ENCODE results near the gene PDZK1IP1.

The PDZK1IP1 gene

DNA sequence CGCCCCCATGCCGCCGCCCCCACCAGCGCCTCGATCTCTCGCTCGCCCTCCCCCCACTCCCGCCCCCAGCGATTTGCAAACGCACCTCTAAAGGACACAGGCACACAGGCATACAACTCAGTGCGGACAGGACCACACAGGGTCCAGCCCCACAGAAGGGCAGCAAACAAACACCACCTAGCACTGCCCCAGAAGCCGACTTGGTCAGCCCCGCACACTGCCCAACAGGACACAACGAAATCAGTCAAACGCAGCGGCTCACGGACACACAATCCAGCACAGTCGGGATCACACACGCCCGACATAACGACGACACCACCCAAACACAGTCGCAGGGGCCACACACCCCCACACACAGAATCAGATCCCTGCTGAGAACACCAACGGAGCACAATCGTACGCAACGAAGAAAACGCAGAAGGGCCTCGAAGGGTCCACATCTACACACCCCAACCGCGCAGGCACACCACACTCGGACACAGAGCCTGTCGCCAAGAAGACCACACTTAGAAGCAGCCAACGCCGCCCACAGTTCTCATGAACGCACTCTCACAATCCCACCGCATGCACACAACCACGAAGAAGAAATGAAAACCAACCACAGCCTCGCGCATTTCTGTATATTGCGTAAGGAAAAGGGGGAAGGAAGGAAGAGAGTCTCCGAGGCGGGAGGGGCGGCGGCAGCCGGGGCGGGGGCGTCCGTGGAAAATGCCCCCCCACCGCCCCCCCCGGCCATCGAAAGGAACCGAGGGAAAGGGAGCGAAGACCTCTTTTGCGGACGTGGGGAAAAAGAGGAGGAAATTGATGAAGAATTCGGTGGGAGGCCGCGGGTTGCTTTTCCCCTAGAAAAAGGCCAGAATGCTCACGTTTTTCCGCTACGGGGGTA is 41.7 kb upstream of the PDZK1IP1 start:
- TF ChIP-seq ZFX (IDR thresholded peaks at IDR 0.05): no peak
- TF ChIP-seq, protein P1, sequence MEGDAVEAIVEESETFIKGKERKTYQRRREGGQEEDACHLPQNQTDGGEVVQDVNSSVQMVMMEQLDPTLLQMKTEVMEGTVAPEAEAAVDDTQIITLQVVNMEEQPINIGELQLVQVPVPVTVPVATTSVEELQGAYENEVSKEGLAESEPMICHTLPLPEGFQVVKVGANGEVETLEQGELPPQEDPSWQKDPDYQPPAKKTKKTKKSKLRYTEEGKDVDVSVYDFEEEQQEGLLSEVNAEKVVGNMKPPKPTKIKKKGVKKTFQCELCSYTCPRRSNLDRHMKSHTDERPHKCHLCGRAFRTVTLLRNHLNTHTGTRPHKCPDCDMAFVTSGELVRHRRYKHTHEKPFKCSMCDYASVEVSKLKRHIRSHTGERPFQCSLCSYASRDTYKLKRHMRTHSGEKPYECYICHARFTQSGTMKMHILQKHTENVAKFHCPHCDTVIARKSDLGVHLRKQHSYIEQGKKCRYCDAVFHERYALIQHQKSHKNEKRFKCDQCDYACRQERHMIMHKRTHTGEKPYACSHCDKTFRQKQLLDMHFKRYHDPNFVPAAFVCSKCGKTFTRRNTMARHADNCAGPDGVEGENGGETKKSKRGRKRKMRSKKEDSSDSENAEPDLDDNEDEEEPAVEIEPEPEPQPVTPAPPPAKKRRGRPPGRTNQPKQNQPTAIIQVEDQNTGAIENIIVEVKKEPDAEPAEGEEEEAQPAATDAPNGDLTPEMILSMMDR (conservative IDR thresholded peaks at IDR 0.05): no peak

DNA sequence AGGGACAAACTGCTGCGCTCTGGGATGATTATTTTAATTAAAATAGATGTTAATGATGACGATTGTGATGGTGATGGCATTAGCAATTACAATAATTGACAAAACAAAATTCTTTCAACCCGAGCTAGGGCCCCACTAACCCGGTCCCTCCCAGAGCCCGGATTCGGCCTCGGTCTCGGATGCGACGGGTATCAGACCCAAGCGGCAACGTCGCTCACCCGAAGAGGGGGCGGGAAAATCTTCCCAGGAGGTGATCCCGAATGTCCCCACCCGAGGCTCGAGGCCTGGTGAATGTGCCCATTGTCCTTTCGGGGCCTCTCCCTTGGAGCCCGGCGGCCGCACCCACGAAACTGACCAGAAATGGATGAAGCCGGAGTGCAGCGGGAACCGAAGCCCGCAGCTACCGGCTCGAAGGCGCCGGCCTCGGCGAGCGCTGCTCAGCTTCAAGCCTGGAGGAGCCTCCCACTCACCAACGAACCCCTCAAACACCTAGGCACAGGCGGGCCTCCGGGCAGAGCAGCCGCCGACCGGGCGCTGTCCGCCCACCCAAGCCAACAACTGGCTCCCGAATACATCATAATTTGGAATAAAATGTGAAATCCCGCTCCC is 41.0 kb upstream of the PDZK1IP1 start:
- no peak for TF ChIP-seq ZFX (IDR thresholded peaks at IDR 0.05)
- TF ChIP-seq, protein P1 (conservative IDR thresholded peaks at IDR 0.05): no peak
- H3K27ac ChIP-seq: no peak overlapping the region

More for the DNA sequence above, 41.7 kb upstream of the PDZK1IP1 start:
- H3K27ac ChIP-seq: no peak overlapping the region

DNA sequence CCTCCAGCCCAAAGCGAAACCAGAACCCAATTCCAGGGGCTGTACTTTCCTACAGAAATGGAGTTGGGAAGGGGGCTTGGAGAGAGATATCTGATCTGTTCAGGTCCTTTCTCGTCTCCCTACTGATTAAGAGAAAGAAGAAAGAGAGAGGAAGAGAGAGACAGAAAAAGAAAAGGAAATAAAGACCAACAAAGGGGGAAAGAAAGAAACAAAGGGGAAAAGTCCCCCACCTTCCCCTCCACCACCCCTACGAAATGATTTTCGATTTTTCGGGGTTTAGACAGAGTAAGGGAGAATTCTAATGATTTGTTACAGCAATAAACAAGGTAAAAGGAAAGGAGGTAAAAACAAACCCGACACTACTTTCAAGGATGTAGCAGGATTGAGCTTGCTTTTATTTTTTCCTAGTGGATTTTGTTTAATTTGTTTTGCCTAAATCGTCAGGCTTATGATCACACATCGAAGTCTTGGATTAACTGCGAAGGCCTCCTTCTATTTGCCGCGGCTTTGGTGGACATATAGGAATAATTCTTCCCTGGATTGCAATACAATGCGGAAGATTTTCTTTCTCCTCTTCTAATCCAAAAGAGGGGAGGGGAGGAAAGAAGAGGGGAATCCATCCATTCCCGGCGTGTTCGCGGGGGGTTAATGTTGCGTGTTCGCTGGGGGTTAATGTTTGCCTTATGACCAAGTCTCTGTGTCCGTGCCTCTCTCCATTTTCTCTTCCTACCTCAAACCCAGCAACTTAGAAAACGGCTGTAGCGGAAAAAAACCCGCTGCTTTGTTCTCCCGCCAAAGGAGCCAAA is 40.3 kb upstream of the PDZK1IP1 start:
- TF ChIP-seq, protein P1 (conservative IDR thresholded peaks at IDR 0.05): no peak
- no peak for TF ChIP-seq ZFX (IDR thresholded peaks at IDR 0.05)
- no peak overlapping the region for H3K27ac ChIP-seq

DNA sequence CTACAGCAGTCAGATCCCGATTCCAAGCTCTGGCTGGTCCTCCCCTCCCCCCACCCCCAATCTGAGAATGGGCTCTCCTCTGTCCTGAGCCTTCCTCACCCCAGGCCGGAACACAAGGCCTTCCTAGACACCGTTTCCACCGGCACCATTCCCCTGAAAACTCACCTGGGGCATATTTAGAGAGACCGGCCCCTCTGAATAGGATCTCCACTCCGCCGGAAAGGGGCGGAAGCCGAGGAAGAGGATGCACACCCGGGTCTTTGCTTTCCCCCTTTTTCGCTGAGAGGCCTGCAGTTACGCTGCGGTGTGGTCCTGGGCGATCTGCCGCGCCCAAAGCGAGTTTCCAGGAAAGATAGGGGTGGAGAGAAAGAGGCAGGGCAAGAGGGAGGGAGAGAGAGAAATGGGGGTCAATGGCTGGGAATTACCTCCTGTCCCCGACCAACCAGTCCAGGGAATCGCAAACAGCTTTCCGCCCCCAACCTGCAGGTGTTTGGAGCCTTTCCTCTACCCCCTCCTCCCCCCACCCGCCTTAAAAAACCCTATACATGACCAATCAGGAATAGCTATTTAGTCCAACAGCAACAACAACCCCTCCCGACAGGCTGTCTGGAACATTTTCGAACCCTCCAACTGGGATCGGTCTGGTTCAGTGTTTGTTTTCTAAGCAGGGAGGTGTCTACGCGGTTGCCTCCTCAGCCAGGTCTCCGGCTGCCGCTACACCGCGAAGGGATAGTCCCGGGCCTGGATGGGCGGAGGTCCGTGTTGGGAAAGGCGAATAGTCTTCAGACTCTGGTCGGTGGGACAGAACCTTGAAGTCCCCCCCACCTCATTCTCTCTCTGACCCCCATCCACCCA is 39.4 kb upstream of the PDZK1IP1 start:
- TF ChIP-seq ZFX (IDR thresholded peaks at IDR 0.05): no peak
- TF ChIP-seq, protein P1 (conservative IDR thresholded peaks at IDR 0.05): no peak
- no peak overlapping the region for H3K27ac ChIP-seq

DNA sequence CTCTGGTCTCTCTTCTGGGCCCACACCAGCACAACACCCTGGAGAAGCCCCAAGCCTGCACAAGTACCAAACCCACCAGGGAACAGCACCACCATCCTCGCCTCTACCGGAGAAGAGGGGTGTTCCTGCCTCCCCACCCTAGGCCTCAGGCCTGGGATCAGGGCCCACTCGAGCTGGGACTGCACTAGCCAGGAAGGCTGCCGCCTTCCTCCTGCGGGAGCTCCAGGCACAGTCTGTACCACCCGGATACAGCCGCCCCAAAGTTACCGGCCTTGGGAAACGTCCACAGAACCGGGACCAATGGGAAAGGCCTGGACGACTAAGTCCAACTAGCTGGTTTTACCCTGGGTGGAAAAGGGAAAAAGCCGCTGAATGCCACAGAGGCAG is 38.8 kb upstream of the PDZK1IP1 start:
- H3K27ac ChIP-seq: no peak overlapping the region
- TF ChIP-seq ZFX (IDR thresholded peaks at IDR 0.05): no peak
- TF ChIP-seq, protein P1 (conservative IDR thresholded peaks at IDR 0.05): no peak

DNA sequence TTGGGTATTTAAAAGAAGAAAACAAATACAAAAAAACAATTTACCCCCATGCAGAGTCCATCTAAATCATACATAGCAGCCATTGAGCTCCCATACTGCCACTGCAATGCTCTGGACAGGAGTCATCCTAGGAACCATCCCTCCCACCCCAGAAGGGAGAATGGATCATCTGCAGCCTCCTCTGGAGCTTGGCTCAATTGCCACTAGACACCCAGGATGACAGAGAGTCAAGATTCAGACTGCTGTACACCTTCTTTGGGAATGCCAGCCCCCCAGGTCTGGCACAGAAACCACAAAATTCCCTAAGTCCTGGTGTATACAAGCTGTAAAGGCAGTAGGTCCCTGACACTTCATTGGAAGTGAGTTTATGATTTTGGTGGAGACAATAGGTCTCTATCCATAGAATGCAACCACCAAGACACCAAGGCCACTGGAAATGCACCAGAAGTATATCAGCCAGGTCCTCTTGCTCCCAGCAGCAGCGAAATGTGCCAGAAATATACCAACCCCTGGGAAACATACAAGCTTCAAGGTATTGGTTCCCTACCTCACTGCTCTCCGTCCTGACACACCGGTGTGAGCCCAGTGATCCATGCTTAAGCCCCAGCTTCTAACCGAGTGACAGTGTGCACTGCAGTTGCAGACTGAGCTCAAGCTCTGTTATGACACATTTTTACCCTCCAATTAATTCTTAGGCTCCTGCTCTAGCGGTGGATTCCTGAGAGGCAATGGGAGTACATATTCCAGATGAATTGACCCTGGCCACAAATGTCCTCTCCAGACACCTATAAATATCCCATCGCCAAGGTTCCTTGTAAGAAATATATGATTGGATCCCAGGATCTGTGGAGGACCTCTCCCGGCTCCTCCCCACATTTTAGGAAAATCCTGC is 37.8 kb upstream of the PDZK1IP1 start:
- H3K27ac ChIP-seq: no peak overlapping the region
- TF ChIP-seq, protein P1 (conservative IDR thresholded peaks at IDR 0.05): no peak
- TF ChIP-seq ZFX (IDR thresholded peaks at IDR 0.05): no peak

Data from C4-2B (cell line).